Hepatic stellate cell (primary cell): ENCODE results near the gene TRABD2A.
"Not testable (repeated sequence)": the region's sequence is repeated elsewhere in the genome, so short reads cannot be mapped to it uniquely, and the experiment has no call there.

Experiments used
- DNase-seq: peaks from one replicate; pipeline ENCODE4 v3.0.0; 2011; ENCODE audit warnings: low spot score

The TRABD2A gene

GRCh38 chr2:84778911-84779690, 101.8 kb downstream of the TRABD2A start:
- DNase-seq, result no peak

- no peak for DNase-seq
Observed at GRCh38 chr2:84776011-84776410, 104.9 kb downstream of the TRABD2A start.

- not testable (repeated sequence) for DNase-seq
Observed at GRCh38 chr2:84773562-84773961, 107.3 kb downstream of the TRABD2A start.
